Effector CD4-positive, alpha-beta T cell (primary cell): Measurements from ENCODE around the gene RNF113B.

ENCODE experiments used
- DNase-seq: peaks from one replicate; pipeline ENCODE4 v3.0.0-alpha.2; 2020

The RNF113B gene

DNA sequence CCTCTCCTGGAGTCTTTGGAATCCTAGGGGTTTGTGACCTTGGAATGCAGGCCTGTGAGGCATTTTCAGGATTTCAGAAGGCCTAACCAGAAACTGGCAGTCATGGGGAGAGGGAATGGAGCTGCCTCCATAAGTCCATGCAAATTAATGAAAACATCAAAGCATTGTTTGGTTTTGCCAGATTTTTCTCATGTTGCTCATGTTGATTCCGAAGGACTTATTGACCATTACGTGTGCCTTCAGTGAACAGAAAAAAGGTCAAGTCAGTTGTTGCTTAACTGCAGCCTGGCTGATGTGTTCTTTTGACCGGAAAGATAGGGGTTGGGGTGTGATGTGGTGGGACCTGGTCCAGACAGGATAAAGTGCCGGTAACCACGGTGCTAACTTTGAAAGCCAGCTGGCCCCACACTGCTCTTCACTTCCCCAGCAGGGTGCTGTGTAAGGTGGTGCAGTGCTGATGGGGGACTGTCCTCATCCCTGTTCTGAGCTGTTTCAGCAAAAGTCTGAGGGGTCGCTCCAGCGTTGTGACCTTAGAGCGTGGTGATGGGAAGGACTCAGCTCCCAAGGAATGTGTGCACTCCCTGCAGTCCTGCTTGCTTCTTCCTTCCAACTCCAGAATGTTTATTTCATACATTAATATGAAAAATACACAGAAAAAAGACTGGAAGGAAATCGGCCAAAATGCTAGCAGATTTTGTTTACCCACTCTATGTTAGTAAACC, 3.5 kb downstream of the RNF113B start:
- DNase-seq = no peak

DNA sequence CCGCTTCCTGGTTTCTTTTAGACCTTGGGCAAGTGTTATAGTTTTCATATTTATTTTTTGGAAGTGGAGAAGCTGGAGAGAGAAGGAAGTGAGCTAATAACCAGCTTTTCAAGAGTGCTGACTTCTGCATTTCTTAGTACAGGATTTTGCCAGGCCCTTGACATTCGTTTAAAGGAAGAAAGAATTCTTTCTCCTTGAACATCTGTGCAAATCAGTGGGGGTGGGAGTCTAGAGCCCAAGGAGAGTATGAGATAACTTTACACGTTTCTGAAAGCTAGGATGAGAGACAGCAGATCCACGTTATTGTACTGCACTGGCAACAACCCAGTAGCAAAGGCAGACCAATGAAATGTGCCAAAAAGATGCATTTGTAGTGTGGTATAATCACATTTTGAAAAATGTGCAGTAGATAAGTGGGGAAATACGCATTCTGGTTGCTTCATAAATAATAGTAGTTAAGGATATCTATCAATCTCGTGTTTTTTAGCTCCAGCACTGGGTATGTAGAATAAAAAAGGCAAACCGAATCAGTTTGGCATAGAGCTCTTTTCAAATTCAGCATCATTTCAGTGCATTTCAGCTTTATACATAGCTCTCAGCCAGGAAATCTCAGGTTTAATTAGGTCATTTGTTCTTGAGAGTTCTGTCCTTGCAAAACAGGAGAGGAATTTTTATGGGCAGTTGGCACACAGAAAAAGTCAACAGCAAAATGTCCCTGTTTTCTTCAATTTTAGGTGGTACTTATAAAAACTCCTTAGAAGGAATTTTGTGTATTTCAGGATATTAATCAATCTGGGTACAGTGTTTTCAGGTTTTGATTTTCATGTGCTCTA, 4.3 kb downstream of the RNF113B start:
- DNase-seq = no peak

DNA sequence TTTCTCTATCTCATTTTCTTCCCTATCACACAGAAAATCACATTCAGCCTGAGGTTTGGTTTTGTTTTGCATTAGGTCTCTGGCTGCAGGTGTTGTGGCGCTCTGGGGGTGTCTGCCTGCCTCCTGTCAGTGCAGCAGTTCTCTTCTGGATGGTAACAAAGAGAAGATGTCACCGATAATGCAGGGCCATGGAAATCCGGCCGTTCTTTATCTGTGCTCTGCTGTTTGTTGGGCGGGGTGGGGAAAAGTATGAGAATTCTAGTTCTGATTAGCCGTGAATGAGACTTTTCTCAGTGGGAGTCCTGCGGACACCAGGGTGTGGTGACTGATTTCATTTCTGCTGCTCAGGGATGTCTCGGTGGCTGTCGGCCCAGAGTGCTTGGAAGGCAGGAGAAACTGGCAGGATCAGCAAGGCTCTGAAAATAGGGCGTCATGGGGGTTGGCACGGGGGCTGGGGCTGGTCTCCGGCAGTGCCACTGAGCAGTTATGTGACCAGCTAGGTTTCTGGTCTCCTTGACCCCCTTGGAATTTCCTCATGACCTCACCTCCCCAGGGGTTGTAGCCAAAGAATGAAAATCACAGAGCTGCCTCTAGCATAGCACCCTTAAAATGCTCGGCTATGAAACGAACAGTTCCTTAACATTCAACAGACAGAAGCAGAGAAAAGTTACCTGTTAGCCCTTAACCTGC, 5.0 kb downstream of the RNF113B start:
- no peak for DNase-seq

DNA sequence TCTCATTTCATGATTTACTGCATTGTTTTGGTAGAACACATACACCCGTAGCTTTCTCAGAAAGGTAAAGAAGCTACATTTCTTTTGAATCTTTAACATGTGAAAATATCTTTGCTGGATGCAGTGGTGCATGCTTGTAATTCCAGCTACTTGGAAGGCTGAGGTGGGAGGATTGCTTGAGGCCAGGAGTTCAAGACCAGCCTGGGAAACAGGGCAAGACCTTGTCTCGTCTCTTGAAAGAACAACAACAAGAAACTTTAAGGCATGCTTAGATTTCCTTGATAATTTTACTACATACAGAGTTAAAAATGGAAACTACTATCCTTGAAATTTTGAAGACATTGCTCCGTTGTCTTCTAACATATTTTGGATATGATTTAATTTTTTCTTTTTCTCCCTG, 7.7 kb downstream of the RNF113B start:
- DNase-seq = no peak

DNA sequence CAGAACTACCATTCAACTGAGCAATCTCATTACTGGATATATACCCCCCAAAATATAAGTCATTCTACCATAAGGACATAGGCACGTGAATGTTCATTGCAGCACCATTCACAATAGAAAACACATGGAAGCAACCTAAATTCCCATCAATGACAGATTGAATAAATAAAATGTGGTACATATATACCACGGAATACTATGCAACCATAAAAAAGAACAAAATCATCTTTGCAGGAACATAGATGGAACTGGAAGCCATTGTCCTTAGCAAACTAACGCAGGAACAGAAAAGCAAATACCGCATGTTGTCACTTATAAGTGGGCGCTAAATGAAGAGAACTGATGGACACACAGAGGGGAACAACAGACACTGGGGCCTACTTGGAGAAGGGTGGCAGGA, 14.1 kb downstream of the RNF113B start:
- DNase-seq = no peak

DNA sequence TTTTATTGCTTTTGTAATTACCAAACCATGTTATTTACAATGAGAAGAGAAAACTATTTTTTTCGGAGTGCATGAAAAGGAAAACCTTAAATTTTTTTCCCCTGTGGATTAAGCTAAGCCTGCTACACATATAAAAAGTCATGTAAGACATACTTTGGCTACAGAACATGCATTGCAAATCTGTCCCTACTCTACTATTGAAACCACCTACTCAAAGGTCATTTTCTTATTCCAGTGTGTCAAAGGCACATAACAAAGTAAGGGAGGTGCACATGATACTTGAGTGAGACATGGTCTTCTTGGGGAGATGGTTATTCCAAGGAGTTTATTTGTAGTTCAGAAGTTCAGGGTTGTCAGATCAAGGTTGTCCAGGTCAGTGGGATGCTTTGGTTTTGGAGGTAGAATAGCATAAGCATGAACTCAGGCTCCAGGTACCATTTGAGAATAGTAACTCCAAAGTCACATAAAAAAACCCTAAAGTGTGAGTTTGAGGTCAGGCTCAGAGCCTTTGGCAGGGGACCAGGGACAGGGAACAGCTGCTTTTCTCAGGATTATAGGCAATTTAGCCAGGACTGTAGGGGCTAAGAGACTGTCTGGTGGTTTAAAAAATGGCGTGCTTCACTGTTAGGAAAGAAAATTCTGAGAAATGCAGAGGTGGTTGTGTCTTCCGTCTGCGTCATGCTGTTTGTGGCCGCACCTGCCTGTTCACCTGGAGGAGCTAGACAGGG, 18.7 kb downstream of the RNF113B start:
- DNase-seq = no peak

DNA sequence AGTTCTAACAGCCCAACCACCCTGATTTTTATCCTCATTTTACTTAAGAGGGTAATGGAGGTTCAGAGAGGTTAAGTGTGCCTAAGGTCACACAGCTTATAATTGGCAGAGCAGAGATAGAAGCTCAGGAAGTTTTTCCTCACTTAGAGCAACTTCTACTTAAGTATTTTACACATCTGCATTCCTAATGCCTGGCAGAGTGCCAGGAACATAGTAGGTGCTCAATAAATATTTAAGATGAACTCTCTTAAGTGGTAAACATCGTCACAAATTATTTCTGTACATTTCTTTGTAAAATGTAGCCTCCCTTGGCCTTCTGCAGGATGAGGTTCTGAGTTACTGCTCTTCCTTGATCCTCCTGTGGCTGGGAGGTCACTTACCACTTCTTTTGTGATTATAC, 19.5 kb downstream of the RNF113B start:
- DNase-seq = no peak

DNA sequence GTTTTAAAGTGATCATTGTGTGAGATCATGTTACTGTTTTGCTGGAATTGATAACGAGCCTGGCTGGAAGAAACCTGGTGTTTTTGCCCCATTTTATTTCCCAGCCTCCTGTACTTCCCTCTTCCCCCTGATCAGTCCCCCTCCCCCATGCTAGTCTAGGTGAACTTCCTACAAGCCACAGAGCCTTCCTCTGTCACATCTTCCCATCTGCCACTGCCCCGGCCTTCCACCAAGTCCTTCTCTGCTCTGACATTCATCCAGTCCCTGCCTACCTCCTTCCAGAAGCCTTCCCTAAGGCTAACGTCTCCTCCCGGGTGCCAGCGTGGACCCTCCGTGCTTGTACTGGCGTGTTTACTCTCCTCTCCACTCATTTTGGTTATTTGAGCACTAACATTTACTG, 19.9 kb downstream of the RNF113B start:
- no peak for DNase-seq

DNA sequence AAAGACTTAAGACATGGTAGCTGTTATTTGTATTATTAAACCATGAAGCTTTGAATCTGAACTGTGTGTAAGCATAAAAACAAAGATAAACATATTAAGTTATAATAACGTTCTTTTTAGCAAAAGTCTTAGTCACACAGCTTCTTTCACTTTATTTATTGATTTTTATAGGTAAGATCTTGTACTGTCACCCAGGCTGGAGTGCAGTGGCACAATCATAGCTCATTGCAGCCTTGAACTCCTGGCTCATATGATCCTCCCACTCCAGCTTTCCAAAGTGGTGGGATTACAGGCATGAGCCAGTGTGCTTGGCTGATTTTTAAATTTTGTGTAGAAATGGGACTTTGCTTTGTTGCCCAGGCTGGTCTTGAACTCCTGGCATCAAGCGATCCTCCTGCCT, 20.8 kb downstream of the RNF113B start:
- no peak for DNase-seq

DNA sequence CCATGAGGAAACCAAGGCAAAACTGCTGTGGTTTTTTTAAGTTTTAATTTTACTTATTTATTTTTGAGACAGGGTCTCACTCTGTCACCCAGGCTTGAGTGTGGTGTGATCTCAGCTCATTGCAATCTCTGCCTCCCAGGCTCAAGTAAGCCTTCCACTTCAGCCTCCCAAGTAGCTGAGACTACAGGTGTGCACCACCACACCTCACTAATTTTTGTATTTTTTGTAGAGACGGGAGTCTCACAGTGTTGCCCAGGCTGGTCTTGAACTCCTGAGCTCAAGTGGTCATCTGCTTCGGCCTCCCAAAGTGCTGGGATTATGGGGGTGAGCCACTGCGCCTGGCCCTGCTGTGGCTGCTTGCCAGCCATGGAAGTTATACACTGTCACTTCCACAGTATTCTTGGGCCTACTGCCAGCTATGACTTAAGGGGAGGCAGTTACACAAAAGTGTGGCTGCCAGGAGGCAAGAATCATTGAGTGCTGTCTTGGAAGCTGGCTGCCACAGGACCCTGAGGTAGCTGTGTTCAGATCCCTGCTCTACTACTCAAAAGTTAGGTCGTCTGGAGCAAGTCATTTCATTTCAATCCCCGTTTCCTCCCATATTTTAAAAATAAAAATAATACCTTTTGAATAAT, 21.5 kb downstream of the RNF113B start:
- no peak for DNase-seq

DNA sequence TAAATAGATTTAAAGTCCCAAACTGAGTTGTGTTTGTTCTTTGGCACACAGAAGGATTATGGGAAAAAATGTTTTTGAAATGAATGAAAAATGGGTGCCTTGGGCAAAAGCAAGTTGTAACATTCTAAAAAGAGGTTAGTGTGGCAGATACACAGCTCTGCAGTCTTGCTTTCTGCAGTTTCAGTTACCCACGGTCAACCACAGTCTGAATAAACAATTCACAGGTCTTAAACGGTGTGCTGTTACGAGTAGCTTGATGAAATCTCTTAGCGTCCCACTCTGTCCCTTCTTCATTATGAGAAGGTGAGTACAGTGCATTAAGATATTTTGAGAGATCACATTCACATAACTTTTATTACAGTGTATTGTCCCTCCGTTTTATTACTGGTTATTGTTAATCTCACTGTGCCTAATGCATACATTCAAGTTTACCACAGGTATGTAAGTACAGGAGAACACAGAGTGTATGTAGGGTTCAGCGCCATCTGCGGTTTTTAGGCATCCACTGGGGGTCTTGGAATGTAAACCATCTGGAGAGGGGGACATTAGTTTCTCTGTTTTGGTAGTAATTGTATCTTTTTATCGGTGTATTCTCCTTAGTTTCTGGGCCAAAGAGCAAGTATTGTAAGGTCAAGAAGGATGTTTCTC, 26.1 kb downstream of the RNF113B start:
- DNase-seq = no peak

DNA sequence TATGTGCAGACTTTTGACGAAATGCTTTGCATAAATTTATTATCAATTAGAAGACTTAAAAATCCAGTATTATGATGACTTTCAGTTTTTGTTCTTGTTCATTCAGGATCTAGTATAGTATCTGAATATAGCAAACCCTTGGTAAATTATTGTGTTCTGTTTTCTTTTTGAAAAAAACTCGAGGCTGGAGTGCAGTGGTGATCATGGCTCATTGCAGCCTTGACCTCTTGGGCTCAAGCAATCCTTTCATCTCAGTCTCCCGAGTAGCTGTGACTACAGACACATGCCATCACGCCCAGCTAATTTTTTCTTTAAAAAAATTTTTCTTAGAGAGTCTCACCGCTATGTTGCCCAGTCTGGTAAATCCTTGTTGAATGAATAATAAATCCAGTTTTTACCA, 29.5 kb downstream of the RNF113B start:
- DNase-seq = no peak

DNA sequence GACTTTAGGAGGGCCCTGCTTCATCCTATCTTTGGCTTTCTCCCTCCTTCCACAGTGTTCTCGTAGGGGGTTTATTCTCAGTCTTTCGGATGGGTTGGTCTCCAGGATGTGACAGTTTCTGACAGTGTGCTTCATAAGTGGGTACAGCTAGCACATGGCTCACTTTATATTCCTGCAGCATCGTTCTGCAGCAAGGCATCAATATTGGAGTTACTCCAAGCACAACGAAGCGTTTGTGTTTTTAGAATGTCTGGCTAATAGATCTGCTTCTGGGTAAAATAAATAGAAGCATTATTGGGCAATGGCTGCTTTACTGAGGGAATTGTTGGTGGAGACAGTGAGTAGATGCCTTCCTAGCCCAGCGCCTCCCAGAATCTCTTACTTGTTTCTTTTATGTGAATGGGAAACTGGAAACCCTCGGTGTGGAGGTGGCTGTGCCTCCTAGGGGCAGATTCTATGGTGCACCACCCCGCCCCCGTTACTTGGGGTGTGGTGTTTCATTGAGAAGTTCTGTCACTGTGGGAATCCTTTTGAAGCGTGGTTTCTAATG, 32.2 kb downstream of the RNF113B start:
- no peak for DNase-seq

DNA sequence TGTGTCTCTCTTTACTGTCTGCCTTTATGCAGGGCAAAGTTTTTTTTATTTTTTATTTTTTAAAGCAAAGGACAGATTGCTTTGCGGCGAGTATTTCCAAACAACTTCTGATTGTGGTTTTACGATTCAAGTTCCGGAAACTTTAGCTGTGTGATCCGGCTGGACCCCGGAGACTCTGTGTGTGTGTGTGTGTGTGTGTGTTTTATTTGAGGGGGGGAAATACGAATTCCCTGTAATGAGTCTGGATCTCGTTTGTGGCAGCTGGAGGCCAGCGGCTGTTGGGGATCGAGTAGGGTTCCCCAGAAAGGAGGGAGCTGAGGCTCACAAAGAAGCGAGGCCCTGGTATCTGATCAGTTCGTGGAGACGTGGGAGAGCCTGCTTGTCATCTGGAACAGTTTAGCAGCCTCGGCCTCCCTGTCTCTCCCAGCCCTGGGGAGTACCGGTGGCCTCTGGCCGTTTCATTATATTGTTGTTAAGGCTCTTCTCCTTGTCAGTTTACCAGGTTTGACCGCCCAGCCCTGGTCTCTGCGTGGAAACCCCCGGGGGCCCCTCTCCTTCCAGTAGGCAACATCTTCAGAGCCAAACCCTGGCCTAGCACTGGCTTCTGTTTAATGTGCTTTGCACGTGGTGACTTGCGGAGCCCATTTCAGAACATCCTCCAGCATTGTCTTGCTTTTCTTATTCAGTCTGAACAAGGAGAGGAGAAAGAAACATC, 32.9 kb downstream of the RNF113B start:
- DNase-seq = no peak

DNA sequence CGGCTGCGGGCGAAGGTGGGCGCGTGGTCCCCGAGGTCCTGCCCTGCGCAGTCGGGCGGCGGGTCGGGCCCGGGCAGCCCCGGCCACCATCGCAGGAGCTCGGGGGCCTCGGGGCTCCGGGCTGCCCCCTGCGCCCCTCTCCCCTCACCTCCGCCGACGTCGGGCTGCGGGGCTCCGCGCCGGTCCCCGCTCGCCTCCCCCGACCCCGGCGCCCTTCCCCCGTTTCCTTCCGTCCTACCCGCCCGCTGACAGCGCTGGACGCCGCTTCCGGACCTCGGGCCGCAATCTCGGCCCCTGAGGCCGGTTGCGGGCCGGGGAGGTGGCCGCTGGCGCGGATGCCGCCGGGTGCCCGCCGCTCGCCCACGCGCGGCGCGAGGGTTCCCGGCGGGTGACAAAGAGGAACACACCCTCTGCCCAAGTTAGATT, 33.5 kb downstream of the RNF113B start:
- DNase-seq = no peak

DNA sequence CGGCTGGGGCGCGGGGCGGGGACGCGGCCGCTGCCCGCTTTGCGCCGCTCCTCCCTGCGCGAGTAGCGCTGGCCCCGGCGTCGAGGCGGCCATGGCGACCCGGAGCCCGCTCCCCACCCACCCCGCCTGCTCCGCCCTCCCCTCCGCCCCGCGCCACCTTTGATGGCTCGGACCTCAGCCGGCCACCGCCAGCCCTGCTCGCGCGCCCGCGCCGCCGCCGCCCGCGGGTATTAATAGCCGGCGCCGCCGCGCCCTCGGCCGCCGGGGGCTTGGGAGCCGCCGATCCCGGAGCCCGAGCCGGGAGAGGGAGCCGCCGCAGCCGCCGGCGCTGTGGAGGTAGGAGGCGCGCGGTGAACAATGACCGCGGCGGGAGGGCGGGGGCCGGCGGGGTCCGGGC, 33.9 kb downstream of the RNF113B start:
- DNase-seq = no peak

DNA sequence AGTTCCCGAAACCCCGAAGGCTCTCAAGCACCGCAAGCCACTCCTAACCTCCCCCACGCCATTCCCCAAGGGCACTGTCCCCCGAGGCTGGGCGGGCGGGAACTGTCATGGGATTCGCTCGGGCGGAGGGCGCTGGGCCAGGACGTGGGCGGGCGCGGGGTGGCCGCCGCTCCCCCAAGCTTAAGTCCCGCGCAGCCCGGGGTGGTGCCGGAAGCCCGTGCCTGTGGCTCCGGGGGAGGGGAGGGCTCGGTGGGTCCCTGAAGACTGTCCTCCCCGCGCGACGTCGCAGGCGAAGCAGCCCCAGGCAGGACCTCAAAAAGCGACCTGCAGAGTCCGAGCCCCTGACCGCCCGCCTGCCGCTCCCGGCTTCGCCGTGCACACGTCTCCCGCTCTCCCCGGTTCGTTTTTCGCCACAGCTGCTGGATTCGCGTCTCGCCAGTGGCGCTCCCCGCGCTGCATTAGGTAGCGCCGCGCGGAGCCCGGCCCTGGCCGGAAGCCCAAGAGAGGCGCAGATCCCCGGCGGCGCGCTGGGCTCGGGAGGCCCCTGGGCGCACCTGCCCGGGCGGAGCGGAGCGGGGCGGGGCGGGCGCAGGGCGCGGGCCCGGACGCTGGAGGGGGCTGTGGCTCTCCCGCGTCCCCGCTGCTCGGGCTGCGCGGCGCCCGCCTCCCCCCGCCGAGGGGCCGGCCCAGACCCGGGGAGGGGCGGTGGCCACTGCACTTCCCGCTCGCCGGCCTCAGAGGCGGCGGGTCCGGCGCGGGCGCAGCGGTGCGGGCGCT, 34.5 kb downstream of the RNF113B start, which contains the start of gene FARP1:
Gene FARP1 (plus strand): TSS at position 715 of the 777 bp plus-strand sequence. CDS start 70,149 bp downstream, outside the sequence.
- no peak for DNase-seq

DNA sequence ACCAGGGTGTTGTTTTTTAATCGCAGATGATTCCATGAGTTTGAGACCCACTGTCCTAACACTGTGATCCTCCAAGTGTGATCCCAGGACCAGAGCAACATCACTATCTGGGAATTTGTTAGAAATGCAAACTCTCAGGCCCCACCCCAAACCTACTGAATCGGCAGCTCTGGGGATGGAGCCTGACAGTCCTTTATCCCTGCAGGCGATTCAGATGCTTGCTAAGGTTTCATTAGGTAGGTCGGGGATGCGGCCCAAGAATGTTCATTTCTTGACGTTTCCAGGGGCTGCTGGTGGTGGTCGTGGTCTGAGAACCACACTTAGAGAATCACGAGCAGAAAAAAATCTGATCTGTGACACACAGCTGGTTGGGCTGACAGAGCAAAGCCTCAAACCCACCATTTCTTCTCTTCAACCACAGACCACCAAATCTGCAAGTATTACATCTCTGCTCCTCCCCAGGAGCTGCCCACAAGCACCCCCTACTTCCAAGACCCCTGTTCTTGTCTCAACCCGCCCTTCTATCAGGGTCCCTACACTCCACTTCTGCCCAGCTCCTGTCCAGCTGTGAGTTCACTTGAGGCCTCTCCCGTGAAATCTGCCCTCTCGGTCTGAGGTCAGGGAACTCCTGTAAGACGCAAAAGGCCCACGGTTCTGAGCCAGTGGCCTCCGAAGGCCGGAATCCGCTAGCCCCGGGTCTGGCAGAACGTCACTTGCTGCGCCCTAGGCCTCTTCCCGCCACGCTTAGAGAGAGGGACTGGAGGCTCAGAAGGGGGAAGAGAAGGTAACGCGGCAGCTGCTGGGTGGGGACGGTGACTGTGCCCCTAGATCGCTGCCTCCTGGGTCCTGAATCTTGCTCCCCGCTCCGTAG, 35.3 kb downstream of the RNF113B start:
- DNase-seq = no peak

DNA sequence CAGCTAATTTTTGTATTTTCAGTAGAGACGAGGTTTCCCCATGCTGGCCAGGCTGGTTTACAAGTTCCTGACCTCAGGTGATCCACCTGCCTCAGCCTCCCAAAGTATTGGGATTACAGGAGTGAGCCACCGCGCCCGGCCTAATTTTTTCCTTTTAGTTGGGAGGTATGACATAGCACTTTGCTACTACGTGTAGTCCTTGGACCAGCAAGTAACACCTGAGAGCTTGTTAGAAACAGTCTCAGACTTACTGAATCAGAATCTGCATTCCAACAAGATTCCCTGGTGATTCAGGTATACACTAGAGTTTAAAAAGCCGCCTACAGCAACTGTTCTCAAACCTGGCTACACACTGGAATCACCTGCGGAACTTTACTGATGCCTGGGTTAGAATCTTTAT, 36.0 kb downstream of the RNF113B start:
- no peak for DNase-seq
